Esophagus squamous epithelium (tissue), 4 donors: ENCODE results near the gene AKAP14.

Source experiments
- POLR2A ChIP-seq, 4 donors: fragments of 450-650 bp; IDR thresholded peaks; one replicate each; pipeline ENCODE4 v1.6.1; 2017; ENCODE audit warnings: antibody characterized with exemption in 4 of 4, mild to moderate bottlenecking in 4 of 4, moderate library complexity in 3 of 4
- TF ChIP-seq, protein P1 (sequence below), 6 experiments: fragments of 450-650 bp in 4 of 6; fragments of 200-600 bp in 2 of 6; sonication (generic) in 2 of 6; IDR thresholded peaks; one replicate each; pipeline ENCODE4 v1.5.1; 2016 to 2019; ENCODE audit warnings: antibody characterized with exemption in 6 of 6, mild to moderate bottlenecking in 4 of 6, moderate library complexity in 4 of 6

DNA sequence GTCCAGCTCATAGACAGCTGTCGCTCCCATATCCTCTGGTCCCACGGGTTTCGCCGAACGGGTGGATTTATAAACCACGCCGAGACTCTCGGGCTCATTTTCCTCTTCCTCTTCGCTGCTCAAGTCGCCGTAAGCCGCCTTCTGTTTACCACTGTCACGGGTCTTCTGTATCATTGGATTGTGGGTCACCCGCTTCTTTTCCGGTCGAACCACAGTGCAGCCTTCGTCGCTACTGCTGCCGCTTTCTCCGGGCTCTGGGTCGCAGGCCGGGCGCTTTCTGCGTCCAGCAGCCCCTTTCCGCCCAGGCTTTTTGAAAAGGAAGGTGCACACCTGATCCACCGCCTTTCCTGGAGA lies 24.5 kb upstream of the AKAP14 start:
- TF ChIP-seq, protein P1, sequence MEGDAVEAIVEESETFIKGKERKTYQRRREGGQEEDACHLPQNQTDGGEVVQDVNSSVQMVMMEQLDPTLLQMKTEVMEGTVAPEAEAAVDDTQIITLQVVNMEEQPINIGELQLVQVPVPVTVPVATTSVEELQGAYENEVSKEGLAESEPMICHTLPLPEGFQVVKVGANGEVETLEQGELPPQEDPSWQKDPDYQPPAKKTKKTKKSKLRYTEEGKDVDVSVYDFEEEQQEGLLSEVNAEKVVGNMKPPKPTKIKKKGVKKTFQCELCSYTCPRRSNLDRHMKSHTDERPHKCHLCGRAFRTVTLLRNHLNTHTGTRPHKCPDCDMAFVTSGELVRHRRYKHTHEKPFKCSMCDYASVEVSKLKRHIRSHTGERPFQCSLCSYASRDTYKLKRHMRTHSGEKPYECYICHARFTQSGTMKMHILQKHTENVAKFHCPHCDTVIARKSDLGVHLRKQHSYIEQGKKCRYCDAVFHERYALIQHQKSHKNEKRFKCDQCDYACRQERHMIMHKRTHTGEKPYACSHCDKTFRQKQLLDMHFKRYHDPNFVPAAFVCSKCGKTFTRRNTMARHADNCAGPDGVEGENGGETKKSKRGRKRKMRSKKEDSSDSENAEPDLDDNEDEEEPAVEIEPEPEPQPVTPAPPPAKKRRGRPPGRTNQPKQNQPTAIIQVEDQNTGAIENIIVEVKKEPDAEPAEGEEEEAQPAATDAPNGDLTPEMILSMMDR (IDR thresholded peaks at IDR 0.05) = no peak
- TF ChIP-seq POLR2A (IDR thresholded peaks at IDR 0.05) = no peak
